Esophagus muscularis mucosa (tissue), 4 donors: ENCODE results near the gene ZNF613. TPM values are rescaled to one million over a fixed set of nuclear protein-coding genes. Genes with fewer than 3 reads are reported as not detected.
"Not testable (repeated sequence)": the region's sequence is repeated elsewhere in the genome, so short reads cannot be mapped to it uniquely, and the experiment has no call there.

Source experiments
- DNase-seq: peaks from one replicate; pipeline ENCODE4 v3.0.0-alpha.2; 2017; ENCODE audit errors: extremely low spot score
- H3K27ac ChIP-seq, 4 donors: fragments of 200-600 bp; sonication (generic); replicated peaks in 1 of 4; 1 replicate in 3 of 4; 2 replicates in 1 of 4; pipeline ENCODE4 v1.5.1; 2016 to 2019; ENCODE audit warnings: mild to moderate bottlenecking in 1 of 4
- H3K27me3 ChIP-seq, 4 donors: fragments of 200-600 bp; sonication (generic); one replicate each; pipeline versions ENCODE4 v1.5.1 to v1.6.0; 2016 to 2019
- H3K36me3 ChIP-seq, 4 donors: fragments of 200-600 bp; sonication (generic); one replicate each; pipeline ENCODE4 v1.5.1; 2016 to 2019
- H3K4me1 ChIP-seq, 4 donors: fragments of 200-600 bp; sonication (generic); one replicate each; pipeline ENCODE4 v1.5.1; 2016 to 2019
- H3K4me3 ChIP-seq, 4 donors: fragments of 200-600 bp; sonication (generic); 1 replicate in 2 of 4; 2 replicates in 2 of 4; pipeline ENCODE4 v1.5.1; 2016 to 2019; ENCODE audit warnings: mild to moderate bottlenecking in 4 of 4, moderate library complexity in 1 of 4
- H3K9me3 ChIP-seq, 4 donors: fragments of 200-600 bp; sonication (generic); 1 replicate in 3 of 4; 2 replicates in 1 of 4; pipeline ENCODE4 v1.5.1; 2016 to 2019
- CTCF ChIP-seq, 3 experiments: fragments of 200-600 bp in 2 of 3; fragments of 450-650 bp in 1 of 3; sonication (generic) in 2 of 3; IDR thresholded peaks; one replicate each; pipeline ENCODE4 v1.5.1; 2017 to 2019; ENCODE audit warnings: antibody characterized with exemption in 3 of 3, mild to moderate bottlenecking in 2 of 3, moderate library complexity in 1 of 3
- EP300 ChIP-seq: sonication (generic); formaldehyde crosslinking; IDR thresholded peaks from one replicate; pipeline ENCODE4 v1.6.1; 2017; ENCODE audit warnings: antibody characterized with exemption
- POLR2A ChIP-seq: fragments of 450-650 bp; IDR thresholded peaks from one replicate; pipeline ENCODE4 v1.6.1; 2017; ENCODE audit warnings: antibody characterized with exemption, moderate library complexity, mild to moderate bottlenecking, low read depth
- POLR2AphosphoS5 ChIP-seq, 2 donors: sonication (generic); formaldehyde crosslinking; IDR thresholded peaks; one replicate each; pipeline ENCODE4 v1.6.1; 2017; ENCODE audit warnings: antibody characterized with exemption in 2 of 2
- WGBS: methylation state at CpG from one replicate; pipeline ENCODE4 v1.1.5; 2018; 5-methylcytosine and 5-hydroxymethylcytosine counted together
- intact Hi-C: fragments of 100-400 bp; cut with DNase I; formaldehyde crosslinking; loops from one replicate; pipeline ENCODE4 v1.15.1; 2023
- total RNA-seq, 4 donors: library from RNA; depleted of rRNA; stranded (reverse); fragments of >200 nt; gene quantifications; one replicate each; pipeline versions ENCODE4 v1.1.0 to v1.2.1, GENCODE V29; 2016

ZNF613 gene
- total RNA-seq, 4 donors from 2014 or later: 4.2 to 8.3 (median 5.5) TPM

- no peak for TF ChIP-seq EP300
- H3K36me3 ChIP-seq: peaks cover 57 to 74% (median 66%) of the 10 kb centered on the region in 4 donors
- H3K4me1 ChIP-seq: peaks cover 10 to 12% (median 11%) of the 10 kb centered on the region in 4 donors
Measured at GRCh38 chr19:51931921-51932320, 4.6 kb downstream of the ZNF613 start.

GRCh38 chr19:51938936-51939335 is 11.7 kb downstream of the ZNF613 start:
- no peak for TF ChIP-seq POLR2A
- no peak for TF ChIP-seq EP300
- no peak for TF ChIP-seq POLR2AphosphoS5 (IDR thresholded peaks at IDR 0.05)
- TF ChIP-seq CTCF (IDR thresholded peaks at IDR 0.05): no peak
- no peak for DNase-seq
- Histone ChIP-seq H3K27me3 (no peaks in the 10 kb centered on the region), H3K9me3 (peaks cover 5 to 90% (median 78%) of the 10 kb centered on the region in 4 donors), H3K4me1 (no peaks in the 10 kb centered on the region), H3K27ac (no peak overlapping the region), H3K4me3 (no peak overlapping the region), H3K36me3 (peaks cover 95 to 100% (median 97%) of the 10 kb centered on the region in 4 donors)
- WGBS: 96% methylated on average over 2 of the region's 2 CpGs
- intact Hi-C loops: no loop called here

More at GRCh38 chr19:51931921-51932320, 4.6 kb downstream of the ZNF613 start:
- no peak overlapping the region for H3K27ac ChIP-seq
- intact Hi-C loops: no loop called here
- H3K27me3 ChIP-seq: no peaks in the 10 kb centered on the region
- no peak overlapping the region for H3K4me3 ChIP-seq
- 82% methylated on average over 8 of the region's 8 CpGs for WGBS
- H3K9me3 ChIP-seq: peaks cover 0 to 32% (median 23%) of the 10 kb centered on the region in 4 donors
- no peak for DNase-seq

GRCh38 chr19:51944798-51945552 is 17.7 kb downstream of the ZNF613 start:
- intact Hi-C loops: no loop called here
- WGBS: 95% methylated on average over 7 of the region's 7 CpGs
- H3K27me3 ChIP-seq: no peaks in the 10 kb centered on the region
- H3K27ac ChIP-seq: no peak overlapping the region
- DNase-seq: no peak
- H3K4me3 ChIP-seq: no peak overlapping the region
- no peaks in the 10 kb centered on the region for H3K4me1 ChIP-seq
- H3K36me3 ChIP-seq: peaks cover 50 to 61% (median 58%) of the 10 kb centered on the region in 4 donors
- no peak for TF ChIP-seq CTCF (IDR thresholded peaks at IDR 0.05)
- no peak for TF ChIP-seq POLR2A
- no peak for TF ChIP-seq POLR2AphosphoS5 (IDR thresholded peaks at IDR 0.05)
- TF ChIP-seq EP300: no peak
- H3K9me3 ChIP-seq: peaks cover 24 to 100% (median 97%) of the 10 kb centered on the region in 4 donors

- Histone ChIP-seq H3K27me3 (no peaks in the 10 kb centered on the region), H3K27ac (no peak overlapping the region), H3K4me1 (no peaks in the 10 kb centered on the region), H3K4me3 (no peak overlapping the region), H3K36me3 (peaks cover 34 to 44% (median 42%) of the 10 kb centered on the region in 4 donors), H3K9me3 (peaks cover 24 to 94% (median 87%) of the 10 kb centered on the region in 4 donors)
- DNase-seq: no peak
- TF ChIP-seq POLR2AphosphoS5 (IDR thresholded peaks at IDR 0.05): no peak
- no peak for TF ChIP-seq POLR2A
- TF ChIP-seq CTCF (IDR thresholded peaks at IDR 0.05): no peak
- no peak for TF ChIP-seq EP300
- WGBS: 95% methylated on average over 1 of the region's 1 CpG
- intact Hi-C loops: no loop called here
Measured at GRCh38 chr19:51946602-51947001, 19.3 kb downstream of the ZNF613 start.

- no peak for DNase-seq
- TF ChIP-seq POLR2AphosphoS5 (IDR thresholded peaks at IDR 0.05): no peak
- TF ChIP-seq CTCF (IDR thresholded peaks at IDR 0.05): no peak
- no peak for TF ChIP-seq POLR2A
- Histone ChIP-seq H3K4me1 (no peaks in the 10 kb centered on the region), H3K4me3 (peak overlapping the region; percentile 27 to 42 (median 32)), H3K27me3 (no peaks in the 10 kb centered on the region), H3K27ac (peak overlapping the region in 1 of 4 donors; percentile 58), H3K9me3 (peaks cover 19 to 75% (median 67%) of the 10 kb centered on the region in 4 donors), H3K36me3 (peaks cover 10 to 21% (median 18%) of the 10 kb centered on the region in 4 donors)
- WGBS: 13% methylated on average over 17 of the region's 25 CpGs
- intact Hi-C loops: no loop called here
Measured at GRCh38 chr19:51948975-51949374, 21.7 kb downstream of the ZNF613 start.

GRCh38 chr19:51957846-51958245 is 30.6 kb downstream of the ZNF613 start:
- 89% methylated on average over 4 of the region's 4 CpGs for WGBS
- intact Hi-C loops, DNase-seq, H3K27ac ChIP-seq, H3K27me3 ChIP-seq, H3K4me1 ChIP-seq, H3K4me3 ChIP-seq: not testable (repeated sequence)
- Histone ChIP-seq H3K9me3 (peaks cover 6 to 36% (median 25%) of the 10 kb centered on the region in 4 donors), H3K36me3 (peaks cover 0 to 14% (median 7%) of the 10 kb centered on the region in 4 donors)
